Activated CD8-positive, alpha-beta memory T cell treated with anti-CD3 and anti-CD28 coated beads for 24 hours (primary cell): ENCODE data around the gene C19orf44.
"Not testable (repeated sequence)": the region's sequence is repeated elsewhere in the genome, so short reads cannot be mapped to it uniquely, and the experiment has no call there.

Experiments used
- DNase-seq: peaks from one replicate; pipeline ENCODE4 v3.0.0-alpha.2; 2020

The C19orf44 gene

GRCh38 chr19:16470541-16470910, 25.7 kb upstream of the C19orf44 start:
- DNase-seq = no peak

- DNase-seq = peak; percentile 69
Observed at GRCh38 chr19:16470911-16471811, 25.0 kb upstream of the C19orf44 start.

DNA sequence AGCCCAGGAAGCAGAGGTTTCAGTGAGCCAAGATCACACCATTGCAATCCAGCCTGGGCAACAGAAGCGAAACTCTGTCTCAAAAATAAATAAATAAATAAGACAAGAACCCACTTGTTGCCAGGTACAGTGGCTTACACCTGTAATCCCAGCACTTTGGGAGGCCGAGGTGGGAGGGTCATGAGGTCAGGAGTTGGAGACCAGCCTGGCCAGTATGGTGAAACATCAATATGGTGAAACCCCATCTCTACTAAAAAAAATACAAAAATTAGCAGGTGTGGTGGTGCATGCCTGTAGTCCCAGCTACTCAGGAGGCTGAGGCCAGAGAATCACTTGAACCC, 23.7 kb upstream of the C19orf44 start:
- not testable (repeated sequence) for DNase-seq

DNA sequence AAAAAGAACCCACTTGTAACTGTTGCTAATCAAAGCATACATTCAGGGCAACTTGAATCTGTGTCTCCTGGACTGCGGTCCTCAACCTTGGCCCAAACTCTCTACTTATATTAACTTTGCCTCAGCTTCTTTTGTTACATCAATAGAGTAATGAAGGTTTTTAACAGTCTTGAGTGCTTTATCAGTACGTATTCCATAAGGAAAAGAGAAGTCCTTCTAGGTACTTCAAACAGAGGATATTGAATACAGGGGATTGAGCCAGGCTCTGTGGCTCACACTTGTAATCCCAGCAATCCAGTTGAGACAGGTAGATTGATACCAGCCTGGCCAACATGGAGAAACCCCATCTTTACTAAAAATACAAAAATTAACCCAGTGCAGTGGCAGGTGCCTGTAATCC, 23.2 kb upstream of the C19orf44 start:
- DNase-seq = no peak

DNA sequence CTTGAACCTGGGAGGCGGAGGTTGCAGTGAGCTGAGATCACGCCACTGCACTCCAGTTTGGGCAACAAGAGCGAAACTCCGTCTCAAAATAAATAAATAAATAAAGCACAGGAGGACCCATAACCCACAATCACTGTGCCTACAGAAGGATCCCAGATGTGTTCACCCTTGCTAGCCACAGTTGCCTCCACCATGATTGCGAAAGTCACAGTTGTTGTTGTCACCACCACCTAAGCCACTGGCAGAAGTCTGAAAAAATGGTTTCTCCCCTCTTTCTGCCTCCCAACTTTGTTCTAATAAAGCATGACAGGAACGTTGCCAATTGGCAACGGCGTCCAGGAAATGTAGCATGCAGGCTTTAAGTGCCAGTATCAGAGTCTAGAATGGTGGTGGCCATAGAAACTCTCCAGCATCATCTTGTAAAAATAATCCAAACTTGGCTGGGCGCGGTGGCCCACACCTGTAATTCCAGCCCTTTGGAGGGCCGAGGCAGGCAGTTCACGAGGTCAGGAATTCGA, 22.3 kb upstream of the C19orf44 start:
- no peak for DNase-seq

- DNase-seq = no peak
Observed at GRCh38 chr19:16476401-16476800, 19.8 kb upstream of the C19orf44 start.

- DNase-seq = no peak
Observed at GRCh38 chr19:16477311-16477710, 18.9 kb upstream of the C19orf44 start.

DNA sequence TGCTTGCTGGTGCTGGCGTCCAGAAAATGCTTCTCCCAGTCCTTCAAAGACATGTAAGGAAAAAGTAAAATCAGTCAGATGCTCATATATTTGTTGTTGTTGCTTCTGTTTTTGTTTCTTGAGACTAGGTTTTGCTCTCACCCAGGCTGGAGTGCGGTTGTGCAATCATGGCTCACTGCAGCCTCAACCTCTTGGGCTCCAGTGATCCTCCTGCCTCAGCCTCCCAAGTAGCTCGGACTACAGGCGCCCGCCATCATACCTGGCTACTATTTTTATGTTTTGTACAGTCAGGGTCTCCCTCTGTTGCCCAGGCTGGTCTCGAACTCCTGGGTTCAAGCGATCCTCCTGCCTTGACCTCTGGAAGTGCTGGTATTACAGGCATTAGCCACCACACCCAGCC, 13.4 kb upstream of the C19orf44 start:
- DNase-seq = no peak

GRCh38 chr19:16486476-16486875, 9.7 kb upstream of the C19orf44 start:
- DNase-seq = not testable (repeated sequence)

GRCh38 chr19:16496613-16496983, 404 bp downstream of the C19orf44 start:
- peak; percentile 56 for DNase-seq

DNA sequence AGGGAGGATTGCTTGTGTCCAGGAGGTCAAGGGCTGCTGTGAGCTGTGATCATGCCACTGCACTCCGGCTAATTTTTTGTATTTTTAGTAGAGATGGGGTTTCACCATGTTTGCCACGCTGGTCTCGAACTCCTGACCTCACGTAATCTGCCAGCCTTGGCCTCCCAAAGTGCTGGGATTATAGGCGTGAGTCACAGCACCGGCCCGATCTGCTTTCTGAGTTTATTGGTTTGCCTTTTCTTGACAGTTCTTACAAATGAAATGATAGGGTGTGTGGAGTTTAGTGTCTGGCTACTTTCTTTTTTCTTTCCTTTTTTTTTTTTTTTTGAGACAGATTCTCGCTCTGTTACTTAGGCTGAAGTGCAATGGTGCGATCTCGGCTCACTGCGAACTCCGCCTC, 848 bp downstream of the C19orf44 start:
- DNase-seq = no peak

- no peak for DNase-seq
Observed at GRCh38 chr19:16497837-16498236, 1.6 kb downstream of the C19orf44 start.

DNA sequence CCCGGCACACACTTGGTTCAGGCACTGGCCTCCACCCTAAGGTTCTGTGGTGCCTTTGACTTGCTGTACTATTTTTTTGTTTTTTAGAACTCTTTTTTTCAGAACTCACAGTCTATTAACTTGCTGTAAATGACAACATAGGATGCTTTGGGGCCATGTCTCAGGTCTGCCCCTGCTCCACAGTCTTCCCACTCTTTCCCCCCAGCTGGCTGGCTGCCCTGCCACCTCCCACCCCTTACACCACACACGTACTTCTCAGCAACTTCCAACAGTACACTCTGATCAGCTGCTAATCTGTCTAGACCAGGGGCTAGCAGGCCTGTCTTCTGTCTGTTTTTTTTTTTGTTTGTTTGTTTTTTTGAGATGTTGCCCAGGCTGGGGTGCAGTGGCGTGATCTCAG, 8.1 kb downstream of the C19orf44 start:
- no peak for DNase-seq

- not testable (repeated sequence) for DNase-seq
Observed at GRCh38 chr19:16506161-16506560, 10.0 kb downstream of the C19orf44 start.

DNA sequence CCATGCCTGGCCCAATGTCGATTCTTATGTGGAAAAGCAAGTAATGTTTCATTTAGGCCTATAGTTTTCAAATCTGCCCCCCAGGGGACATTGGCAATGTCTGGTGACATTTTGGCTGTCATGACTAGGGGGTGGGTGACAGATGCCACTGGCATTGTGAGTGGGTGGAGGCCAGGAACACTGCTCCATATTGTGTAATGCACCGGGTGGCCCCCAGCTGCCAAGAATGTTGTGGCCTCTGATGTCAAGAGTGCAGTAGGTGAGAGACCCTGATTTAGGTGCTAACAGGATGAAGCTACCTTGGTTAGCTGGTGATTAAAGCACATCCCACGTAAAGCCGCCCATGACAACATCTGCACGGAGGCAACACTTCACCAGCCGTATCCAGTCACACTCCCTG, 10.8 kb downstream of the C19orf44 start:
- DNase-seq = no peak

DNA sequence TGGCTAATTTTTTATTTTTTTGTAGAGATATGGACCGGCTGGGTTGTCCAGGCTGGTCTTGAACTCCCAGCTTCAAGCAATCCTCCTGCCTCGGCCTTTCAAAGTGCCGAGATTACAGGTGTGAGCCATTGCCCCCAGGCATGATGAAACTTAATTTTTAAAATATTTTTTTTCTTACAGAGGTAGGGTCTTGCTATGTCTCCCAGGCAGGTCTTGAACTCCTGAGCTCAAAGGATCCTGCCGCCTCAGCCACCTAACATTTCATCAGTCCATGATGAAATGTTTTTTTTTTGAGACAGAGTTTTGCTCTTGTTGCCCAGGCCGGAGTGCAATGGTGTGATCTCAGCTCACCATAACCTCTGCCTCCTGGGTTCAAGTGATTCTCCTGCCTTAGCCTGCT, 12.4 kb downstream of the C19orf44 start:
- DNase-seq = no peak

GRCh38 chr19:16509141-16510061, 13.2 kb downstream of the C19orf44 start:
- DNase-seq = no peak

DNA sequence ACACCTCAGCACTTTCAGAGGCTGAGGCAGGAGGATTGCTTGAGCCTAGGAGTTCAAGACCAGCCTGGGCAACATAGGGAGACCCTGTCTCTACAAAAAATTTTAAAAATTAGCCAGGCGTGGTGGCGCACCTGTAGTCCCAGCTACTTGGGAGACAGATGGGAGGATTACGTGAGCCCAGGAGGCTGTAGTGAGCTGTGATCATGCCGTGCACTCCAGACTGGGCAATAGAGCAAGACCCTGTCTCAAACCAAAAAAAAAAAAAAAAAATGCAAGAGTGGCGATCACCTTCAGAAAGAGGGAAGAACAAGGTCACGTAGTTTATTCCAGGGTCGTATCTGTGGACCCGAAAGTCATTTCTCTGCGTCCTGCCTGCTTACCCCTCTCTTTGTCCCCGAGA, 16.4 kb downstream of the C19orf44 start:
- not testable (repeated sequence) for DNase-seq

DNA sequence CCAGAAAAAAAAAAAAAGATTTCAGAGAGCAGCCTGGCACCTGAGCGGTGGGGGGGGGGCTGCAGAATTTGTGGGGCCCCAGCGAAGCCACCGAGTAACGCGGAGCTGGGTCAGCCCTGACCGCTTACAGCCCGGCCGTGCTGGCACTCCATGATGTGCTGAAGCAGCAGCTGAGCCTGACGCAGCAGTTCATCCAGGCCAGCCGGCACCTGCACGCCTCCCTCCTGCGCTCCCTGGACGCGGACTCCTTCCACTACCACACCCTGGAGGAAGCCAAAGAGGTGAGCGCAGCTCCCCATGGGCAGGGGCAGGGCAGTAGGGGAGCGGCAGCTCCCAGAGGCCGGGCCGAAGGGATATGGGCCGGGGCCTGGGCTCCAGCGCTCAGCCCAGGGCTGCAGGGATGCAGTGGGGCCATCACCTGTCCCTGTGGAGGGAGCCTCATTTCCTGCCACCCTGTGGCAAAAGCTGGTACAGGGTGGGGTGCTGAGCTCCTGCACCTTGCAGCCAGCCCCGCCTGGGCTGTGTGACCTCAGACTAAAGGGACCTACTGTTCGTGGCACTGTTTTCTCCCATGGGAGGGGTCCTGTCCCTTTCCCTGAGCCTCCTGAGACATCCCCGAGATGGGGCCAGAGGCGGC, 18.3 kb downstream of the C19orf44 start:
- no peak for DNase-seq

DNA sequence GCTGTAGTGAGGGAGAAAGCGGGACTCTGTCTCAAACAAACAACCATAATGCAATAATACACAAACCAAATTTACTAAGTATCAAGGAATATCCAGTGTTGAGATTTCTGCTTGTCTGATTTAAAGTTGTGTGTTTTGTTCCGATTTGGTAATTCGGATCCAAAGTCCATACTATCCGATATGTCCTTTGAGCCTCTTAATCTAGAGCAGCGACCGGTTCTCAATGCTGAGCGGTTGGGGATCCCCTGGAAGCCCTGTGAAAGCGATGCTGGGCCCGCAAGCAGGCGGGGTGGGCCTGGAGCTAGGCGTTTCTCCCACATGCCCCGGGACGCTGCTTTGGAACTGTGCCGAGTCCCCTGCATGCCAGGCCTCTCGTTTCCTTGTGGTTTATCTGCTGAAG, 20.2 kb downstream of the C19orf44 start:
- no peak for DNase-seq

DNA sequence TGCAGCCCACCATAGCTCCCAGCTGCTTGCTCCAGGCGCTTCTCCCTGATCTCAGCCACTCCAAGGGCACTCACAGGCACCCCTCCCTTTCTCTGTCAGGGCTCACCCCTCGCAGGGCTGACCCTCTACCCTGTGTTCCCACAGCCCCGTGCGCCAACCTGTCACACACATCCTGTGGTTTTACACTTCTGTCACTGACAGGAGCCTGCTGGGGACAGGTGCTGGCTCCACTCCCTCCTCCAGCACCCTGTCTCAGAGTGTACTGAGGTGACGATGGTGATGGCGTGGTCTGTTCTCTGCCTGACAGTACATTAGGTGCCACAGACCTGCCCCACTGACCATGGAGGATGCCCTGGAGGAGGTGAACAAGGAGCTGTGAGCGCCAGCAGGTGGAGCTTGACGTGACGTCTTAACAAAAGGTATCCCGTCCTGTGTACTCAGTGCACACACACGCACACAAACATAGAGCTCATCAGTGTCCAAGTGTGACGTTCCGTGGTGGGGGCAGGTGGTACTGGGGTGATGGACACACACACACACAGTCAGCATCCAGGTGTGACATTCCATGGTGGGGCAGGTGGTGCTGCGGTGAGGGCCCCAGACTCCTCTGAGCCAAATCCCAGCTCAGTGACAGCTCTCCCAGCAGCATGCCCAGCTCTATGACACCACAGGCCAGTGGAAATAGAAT, 20.9 kb downstream of the C19orf44 start:
- DNase-seq = no peak

DNA sequence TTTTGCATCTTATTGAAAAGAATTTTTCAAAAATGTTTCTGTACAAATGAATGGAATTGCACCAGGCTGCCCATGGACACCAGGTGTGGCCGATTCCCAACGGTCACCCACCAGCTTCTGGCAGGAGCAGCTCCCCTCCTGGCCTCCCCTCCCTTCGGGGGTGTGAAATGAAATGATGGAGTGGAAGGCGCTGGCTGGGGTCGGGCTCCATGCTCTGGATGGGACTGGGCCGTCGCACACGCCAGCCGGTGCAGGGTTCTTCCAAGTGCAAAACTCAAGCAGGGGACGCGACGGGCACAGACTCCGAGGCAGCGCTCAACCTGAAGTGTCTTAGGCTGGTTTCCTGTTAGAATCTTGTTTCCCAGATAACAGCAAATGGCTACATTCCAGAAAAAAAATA, 21.9 kb downstream of the C19orf44 start:
- no peak for DNase-seq
